ENCODE data around the gene NTRK3. TPM values are rescaled to one million over a fixed set of nuclear protein-coding genes. Genes with fewer than 3 reads are reported as not detected.

NTRK3 gene
- total RNA-seq, 2 donors from 2014 or later, result 0.66 to 5.2 TPM

- intact Hi-C loops (cut with DNase I), result no loop called here
- TF ChIP-seq POLR2A (IDR thresholded peaks at IDR 0.05), result no peak
- TF ChIP-seq, protein P1, sequence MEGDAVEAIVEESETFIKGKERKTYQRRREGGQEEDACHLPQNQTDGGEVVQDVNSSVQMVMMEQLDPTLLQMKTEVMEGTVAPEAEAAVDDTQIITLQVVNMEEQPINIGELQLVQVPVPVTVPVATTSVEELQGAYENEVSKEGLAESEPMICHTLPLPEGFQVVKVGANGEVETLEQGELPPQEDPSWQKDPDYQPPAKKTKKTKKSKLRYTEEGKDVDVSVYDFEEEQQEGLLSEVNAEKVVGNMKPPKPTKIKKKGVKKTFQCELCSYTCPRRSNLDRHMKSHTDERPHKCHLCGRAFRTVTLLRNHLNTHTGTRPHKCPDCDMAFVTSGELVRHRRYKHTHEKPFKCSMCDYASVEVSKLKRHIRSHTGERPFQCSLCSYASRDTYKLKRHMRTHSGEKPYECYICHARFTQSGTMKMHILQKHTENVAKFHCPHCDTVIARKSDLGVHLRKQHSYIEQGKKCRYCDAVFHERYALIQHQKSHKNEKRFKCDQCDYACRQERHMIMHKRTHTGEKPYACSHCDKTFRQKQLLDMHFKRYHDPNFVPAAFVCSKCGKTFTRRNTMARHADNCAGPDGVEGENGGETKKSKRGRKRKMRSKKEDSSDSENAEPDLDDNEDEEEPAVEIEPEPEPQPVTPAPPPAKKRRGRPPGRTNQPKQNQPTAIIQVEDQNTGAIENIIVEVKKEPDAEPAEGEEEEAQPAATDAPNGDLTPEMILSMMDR (IDR thresholded peaks at IDR 0.05), result no peak
- ATAC-seq, result no peak
- no peak overlapping the region for H3K4me3 ChIP-seq
- no peak for DNase-seq
- H3K9me3 ChIP-seq, result no peaks in the 10 kb centered on the region
- no peaks in the 10 kb centered on the region for H3K27me3 ChIP-seq
- H3K4me1 ChIP-seq, result no peaks in the 10 kb centered on the region
- no peaks in the 10 kb centered on the region for H3K36me3 ChIP-seq (replicated peaks in 1 of 2; ENCODE audit: insufficient read depth in 1 of 2, low read depth in 2 of 2)
- 44 to 62% methylated on average over 7 of the region's 7 CpGs for WGBS, 2 donors
- H3K27ac ChIP-seq, result no peak overlapping the region
Observed at GRCh38 chr15:88144921-88145653, 111.5 kb downstream of the NTRK3 start.

GRCh38 chr15:88142121-88142520 is 114.4 kb downstream of the NTRK3 start:
- Histone ChIP-seq H3K4me3 (no peak overlapping the region), H3K27ac (no peak overlapping the region), H3K36me3 (replicated peaks in 1 of 2; ENCODE audit: insufficient read depth in 1 of 2, low read depth in 2 of 2) (no peaks in the 10 kb centered on the region), H3K27me3 (no peaks in the 10 kb centered on the region), H3K4me1 (no peaks in the 10 kb centered on the region), H3K9me3 (no peaks in the 10 kb centered on the region)
- ATAC-seq, result no peak
- WGBS, 2 donors, result 76 to 87% methylated on average over 6 of the region's 6 CpGs
- DNase-seq, result no peak
- intact Hi-C loops (cut with DNase I), result no loop called here
- no peak for TF ChIP-seq POLR2A (IDR thresholded peaks at IDR 0.05)
- TF ChIP-seq, protein P1 (IDR thresholded peaks at IDR 0.05), result no peak

DNA sequence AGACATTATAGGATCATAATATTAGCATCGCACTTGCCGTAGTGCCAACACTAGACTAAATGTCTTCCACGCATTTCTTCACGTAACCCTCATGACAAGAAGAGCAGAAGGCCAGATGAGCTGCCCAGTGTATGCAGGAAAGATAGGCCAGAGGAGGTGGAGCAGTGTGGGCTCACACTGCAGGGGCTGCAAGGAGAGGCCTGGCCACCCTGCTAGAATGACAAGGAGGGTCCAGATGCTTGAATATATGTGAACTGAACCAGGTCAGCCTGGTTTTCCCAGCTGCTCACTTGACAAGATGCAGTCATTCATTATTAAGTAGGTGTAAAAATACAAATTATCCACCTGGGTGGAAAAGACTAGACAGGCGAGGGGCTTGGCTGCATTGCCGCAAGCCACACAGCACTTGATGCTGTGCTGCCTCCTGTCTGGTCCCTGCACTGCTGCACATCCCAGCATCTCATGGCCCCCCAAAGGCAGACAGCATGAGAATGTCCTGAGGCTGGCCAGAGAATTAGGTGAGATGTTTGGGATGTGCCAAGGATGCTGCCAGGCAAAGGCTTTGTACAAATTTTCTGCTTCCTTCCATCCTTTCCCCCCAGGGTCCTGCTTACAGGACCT is 115.2 kb downstream of the NTRK3 start:
- H3K4me1 ChIP-seq, result no peaks in the 10 kb centered on the region
- no peak overlapping the region for H3K27ac ChIP-seq
- no peaks in the 10 kb centered on the region for H3K27me3 ChIP-seq
- ATAC-seq, result no peak
- no peak overlapping the region for H3K4me3 ChIP-seq
- WGBS, 2 donors, result 89 to 96% methylated on average over 6 of the region's 6 CpGs
- TF ChIP-seq, protein P1 (IDR thresholded peaks at IDR 0.05), result no peak
- TF ChIP-seq POLR2A (IDR thresholded peaks at IDR 0.05), result no peak
- no peak for DNase-seq
- no peaks in the 10 kb centered on the region for H3K36me3 ChIP-seq (replicated peaks in 1 of 2; ENCODE audit: insufficient read depth in 1 of 2, low read depth in 2 of 2)
- intact Hi-C loops (cut with DNase I), result no loop called here
- H3K9me3 ChIP-seq, result no peaks in the 10 kb centered on the region

GRCh38 chr15:88140398-88140797 is 116.1 kb downstream of the NTRK3 start:
- Histone ChIP-seq H3K4me3 (no peak overlapping the region), H3K27me3 (no peaks in the 10 kb centered on the region), H3K9me3 (no peaks in the 10 kb centered on the region), H3K27ac (no peak overlapping the region), H3K4me1 (no peaks in the 10 kb centered on the region), H3K36me3 (replicated peaks in 1 of 2; ENCODE audit: insufficient read depth in 1 of 2, low read depth in 2 of 2) (no peaks in the 10 kb centered on the region)
- intact Hi-C loops (cut with DNase I), result no loop called here
- 45 to 48% methylated on average over 4 of the region's 4 CpGs for WGBS, 2 donors
- no peak for DNase-seq
- TF ChIP-seq, protein P1 (IDR thresholded peaks at IDR 0.05), result no peak
- no peak for TF ChIP-seq POLR2A (IDR thresholded peaks at IDR 0.05)
- no peak for ATAC-seq
